ENCODE measurements around the gene OPN1MW.
"Not testable (repeated sequence)": the region's sequence is repeated elsewhere in the genome, so short reads cannot be mapped to it uniquely, and the experiment has no call there.

GRCh38 chrX:154211057-154211456, 28.7 kb downstream of the OPN1MW start:
- TF ChIP-seq, protein P1, sequence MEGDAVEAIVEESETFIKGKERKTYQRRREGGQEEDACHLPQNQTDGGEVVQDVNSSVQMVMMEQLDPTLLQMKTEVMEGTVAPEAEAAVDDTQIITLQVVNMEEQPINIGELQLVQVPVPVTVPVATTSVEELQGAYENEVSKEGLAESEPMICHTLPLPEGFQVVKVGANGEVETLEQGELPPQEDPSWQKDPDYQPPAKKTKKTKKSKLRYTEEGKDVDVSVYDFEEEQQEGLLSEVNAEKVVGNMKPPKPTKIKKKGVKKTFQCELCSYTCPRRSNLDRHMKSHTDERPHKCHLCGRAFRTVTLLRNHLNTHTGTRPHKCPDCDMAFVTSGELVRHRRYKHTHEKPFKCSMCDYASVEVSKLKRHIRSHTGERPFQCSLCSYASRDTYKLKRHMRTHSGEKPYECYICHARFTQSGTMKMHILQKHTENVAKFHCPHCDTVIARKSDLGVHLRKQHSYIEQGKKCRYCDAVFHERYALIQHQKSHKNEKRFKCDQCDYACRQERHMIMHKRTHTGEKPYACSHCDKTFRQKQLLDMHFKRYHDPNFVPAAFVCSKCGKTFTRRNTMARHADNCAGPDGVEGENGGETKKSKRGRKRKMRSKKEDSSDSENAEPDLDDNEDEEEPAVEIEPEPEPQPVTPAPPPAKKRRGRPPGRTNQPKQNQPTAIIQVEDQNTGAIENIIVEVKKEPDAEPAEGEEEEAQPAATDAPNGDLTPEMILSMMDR (IDR thresholded peaks at IDR 0.05; ENCODE audit: poor library complexity, severe bottlenecking) = not testable (repeated sequence)
- not testable (repeated sequence) for TF ChIP-seq POLR2AphosphoS5 (IDR thresholded peaks at IDR 0.05); EP300 (conservative IDR thresholded peaks at IDR 0.05; ENCODE audit: poor library complexity, severe bottlenecking); REST (IDR thresholded peaks at IDR 0.05; ENCODE audit: borderline replicate concordance); TAF1 (IDR thresholded peaks at IDR 0.05; ENCODE audit: low read depth); EZH2 (IDR thresholded peaks at IDR 0.05; ENCODE audit: borderline replicate concordance, insufficient read depth, low read length, poor library complexity, severe bottlenecking)
